A673 (cell line): Measurements from ENCODE around the gene TRABD.

Source experiments
- EZH2 ChIP-seq: fragments of 200-600 bp; sonication (generic); IDR thresholded peaks from 2 replicates; pipeline ENCODE4 v1.6.1; 2017; ENCODE audit warnings: borderline replicate concordance, low read depth, mild to moderate bottlenecking, mixed read lengths, antibody characterized with exemption, low read length; ENCODE audit not compliant: poor library complexity, severe bottlenecking
- TF ChIP-seq, protein P1 (sequence below): fragments of 300-800, 200-600 bp; sonication (generic); conservative IDR thresholded peaks from 2 replicates; pipeline ENCODE4 v1.5.1; 2017; ENCODE audit warnings: low read depth, mild to moderate bottlenecking, antibody characterized with exemption, low read length, moderate library complexity, mixed read lengths

DNA sequence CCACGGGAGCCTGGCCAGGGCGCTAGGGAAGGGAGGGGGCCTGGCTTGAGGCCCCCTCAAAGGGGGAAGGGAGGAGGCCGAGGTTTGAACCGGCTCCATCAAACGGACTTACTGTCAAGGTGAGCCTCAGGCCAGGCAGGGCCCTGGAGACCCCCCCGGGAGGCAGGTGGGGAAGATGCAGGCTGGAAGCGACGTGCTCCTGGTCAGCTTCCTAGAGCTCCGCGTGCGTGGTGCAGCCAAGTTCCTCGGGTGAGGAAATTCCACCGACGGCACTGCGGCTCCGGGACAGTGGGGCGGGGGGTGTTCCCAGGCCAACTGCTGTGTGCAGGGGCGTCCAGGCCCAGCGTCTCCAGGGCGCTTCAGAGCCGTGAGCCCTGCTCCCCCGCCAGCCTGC is 7.2 kb upstream of the TRABD start:
- TF ChIP-seq, protein P1, sequence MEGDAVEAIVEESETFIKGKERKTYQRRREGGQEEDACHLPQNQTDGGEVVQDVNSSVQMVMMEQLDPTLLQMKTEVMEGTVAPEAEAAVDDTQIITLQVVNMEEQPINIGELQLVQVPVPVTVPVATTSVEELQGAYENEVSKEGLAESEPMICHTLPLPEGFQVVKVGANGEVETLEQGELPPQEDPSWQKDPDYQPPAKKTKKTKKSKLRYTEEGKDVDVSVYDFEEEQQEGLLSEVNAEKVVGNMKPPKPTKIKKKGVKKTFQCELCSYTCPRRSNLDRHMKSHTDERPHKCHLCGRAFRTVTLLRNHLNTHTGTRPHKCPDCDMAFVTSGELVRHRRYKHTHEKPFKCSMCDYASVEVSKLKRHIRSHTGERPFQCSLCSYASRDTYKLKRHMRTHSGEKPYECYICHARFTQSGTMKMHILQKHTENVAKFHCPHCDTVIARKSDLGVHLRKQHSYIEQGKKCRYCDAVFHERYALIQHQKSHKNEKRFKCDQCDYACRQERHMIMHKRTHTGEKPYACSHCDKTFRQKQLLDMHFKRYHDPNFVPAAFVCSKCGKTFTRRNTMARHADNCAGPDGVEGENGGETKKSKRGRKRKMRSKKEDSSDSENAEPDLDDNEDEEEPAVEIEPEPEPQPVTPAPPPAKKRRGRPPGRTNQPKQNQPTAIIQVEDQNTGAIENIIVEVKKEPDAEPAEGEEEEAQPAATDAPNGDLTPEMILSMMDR = no peak
- TF ChIP-seq EZH2 = no peak
